ENCODE measurements around the gene ART4.

- TF ChIP-seq CTCF (tag by site-specific recombination; IDR thresholded peaks at IDR 0.05) (no peak), KLF9 (tag by site-specific recombination; IDR thresholded peaks at IDR 0.05; ENCODE audit: low read depth) (no peak), ZNF530 (tag by site-specific recombination; IDR thresholded peaks at IDR 0.05; ENCODE audit: low read depth) (no peak), ZBTB44 (tag by site-specific recombination; IDR thresholded peaks at IDR 0.05) (no peak), YY2 (tag by site-specific recombination; IDR thresholded peaks at IDR 0.05) (no peak), ZNF596 (tag by site-specific recombination; IDR thresholded peaks at IDR 0.05) (no peak), ZNF639 (tag by site-specific recombination; IDR thresholded peaks at IDR 0.05) (no peak), PRDM10 (tag by site-specific recombination; IDR thresholded peaks at IDR 0.05) (no peak), REPIN1 (tag by site-specific recombination; IDR thresholded peaks at IDR 0.05; ENCODE audit: low read depth) (no peak), ZNF501 (tag by site-specific recombination; IDR thresholded peaks at IDR 0.05) (no peak), ZBTB49 (tag by site-specific recombination; IDR thresholded peaks at IDR 0.05; ENCODE audit: low read depth) (no peak), ATF2 (tag by site-specific recombination; IDR thresholded peaks at IDR 0.05; ENCODE audit: low read depth) (no peak), ZNF10 (tag by site-specific recombination; IDR thresholded peaks at IDR 0.05) (no peak), ZNF2 (tag by site-specific recombination; IDR thresholded peaks at IDR 0.05) (no peak)
Measured at GRCh38 chr12:14886271-14886670, 42.9 kb upstream of the ART4 start.
